Left ventricle myocardium inferior (tissue), 1 donor: ENCODE data around the gene DLX5. TPM values are rescaled to one million over a fixed set of nuclear protein-coding genes. Genes with fewer than 3 reads are reported as not detected.

Experiments used
- DNase-seq: peaks from one replicate; pipeline ENCODE4 v3.0.0-alpha.2; 2020
- H3K27ac ChIP-seq: fragments of 200-600 bp; replicated peaks from 2 replicates; pipeline ENCODE4 v1.8.0; 2021
- H3K27me3 ChIP-seq: fragments of 200-600 bp; 2 replicates; pipeline ENCODE4 v1.8.0; 2021; ENCODE audit warnings: low read depth
- H3K36me3 ChIP-seq: fragments of 200-600 bp; 2 replicates; pipeline ENCODE4 v1.8.0; 2021
- H3K4me1 ChIP-seq: fragments of 200-600 bp; 2 replicates; pipeline ENCODE4 v1.8.0; 2021
- H3K4me3 ChIP-seq: fragments of 200-600 bp; 2 replicates; pipeline ENCODE4 v1.8.0; 2021; ENCODE audit warnings: mild to moderate bottlenecking, moderate library complexity
- H3K9me3 ChIP-seq: fragments of 200-600 bp; replicated peaks from 2 replicates; pipeline ENCODE4 v1.8.0; 2021
- CTCF ChIP-seq: fragments of 200-600 bp; IDR thresholded peaks from 2 replicates; pipeline ENCODE4 v1.8.0; 2021; ENCODE audit warnings: antibody characterized with exemption, mild to moderate bottlenecking, borderline replicate concordance
- intact Hi-C: fragments of 100-400 bp; cut with micrococcal nuclease; formaldehyde crosslinking; loops from one replicate; pipeline ENCODE4 v1.11.0; 2022
- total RNA-seq: library from RNA; stranded (reverse); fragmentation: NEBNext Ultra II Directional; extraction: Animal tissue kit (Norgen Biotek cat#: 25700); gene quantifications from one replicate; pipeline ENCODE4 v1.2.1, GENCODE V29; 2021
- donor health status: DM: no; HTN: yes; CAD: no; lungs with severe emphysema.

DLX5 gene
- total RNA-seq, 1 donor from 2014 or later: not detected

- DNase-seq: no peak
- H3K4me3 ChIP-seq: no peak overlapping the region
These were observed 8.8 kb downstream of the DLX5 start for GRCh38 chr7:97015756-97016380.

GRCh38 chr7:97015279-97015678 lies 9.4 kb downstream of the DLX5 start:
- intact Hi-C loops: no loop called here
- Histone ChIP-seq H3K9me3 (no peaks in the 10 kb centered on the region), H3K4me1 (peaks cover 27% of the 10 kb centered on the region), H3K4me3 (no peak overlapping the region), H3K27me3 (peaks cover 100% of the 10 kb centered on the region), H3K27ac (no peak overlapping the region), H3K36me3 (no peaks in the 10 kb centered on the region)
- TF ChIP-seq CTCF: no peak
- no peak for DNase-seq

More at GRCh38 chr7:97015756-97016380, 8.8 kb downstream of the DLX5 start:
- H3K27me3 ChIP-seq: peaks cover 100% of the 10 kb centered on the region
- H3K27ac ChIP-seq: no peak overlapping the region
- H3K9me3 ChIP-seq: no peaks in the 10 kb centered on the region
- H3K36me3 ChIP-seq: no peaks in the 10 kb centered on the region
- H3K4me1 ChIP-seq: peaks cover 31% of the 10 kb centered on the region
- intact Hi-C loops: no loop called here
- TF ChIP-seq CTCF: no peak

- Histone ChIP-seq H3K4me1 (peaks cover 27% of the 10 kb centered on the region), H3K9me3 (no peaks in the 10 kb centered on the region), H3K27ac (no peak overlapping the region), H3K27me3 (peaks cover 100% of the 10 kb centered on the region), H3K4me3 (no peak overlapping the region), H3K36me3 (no peaks in the 10 kb centered on the region)
- no peak for DNase-seq
- no peak for TF ChIP-seq CTCF
- intact Hi-C loops: no loop called here
These were observed 10.4 kb downstream of the DLX5 start for GRCh38 chr7:97014145-97014750.

GRCh38 chr7:97013845-97014134 lies 10.8 kb downstream of the DLX5 start:
- peaks cover 26% of the 10 kb centered on the region for H3K4me1 ChIP-seq
- H3K4me3 ChIP-seq: no peak overlapping the region
- TF ChIP-seq CTCF: no peak
- H3K27ac ChIP-seq: no peak overlapping the region
- no peak for DNase-seq
- intact Hi-C loops: no loop called here
- no peaks in the 10 kb centered on the region for H3K9me3 ChIP-seq
- no peaks in the 10 kb centered on the region for H3K36me3 ChIP-seq
- H3K27me3 ChIP-seq: peaks cover 100% of the 10 kb centered on the region

- H3K4me1 ChIP-seq: peaks cover 21% of the 10 kb centered on the region
- intact Hi-C loops: no loop called here
These were observed 11.3 kb downstream of the DLX5 start for GRCh38 chr7:97013134-97013844.

More at GRCh38 chr7:97013134-97013844, 11.3 kb downstream of the DLX5 start:
- no peak for DNase-seq
- Histone ChIP-seq H3K27ac (no peak overlapping the region), H3K4me3 (no peak overlapping the region), H3K27me3 (peaks cover 100% of the 10 kb centered on the region), H3K36me3 (no peaks in the 10 kb centered on the region), H3K9me3 (no peaks in the 10 kb centered on the region)
- no peak for TF ChIP-seq CTCF
